ENCODE results near the gene PGAM1.

Gene PGAM1

DNA sequence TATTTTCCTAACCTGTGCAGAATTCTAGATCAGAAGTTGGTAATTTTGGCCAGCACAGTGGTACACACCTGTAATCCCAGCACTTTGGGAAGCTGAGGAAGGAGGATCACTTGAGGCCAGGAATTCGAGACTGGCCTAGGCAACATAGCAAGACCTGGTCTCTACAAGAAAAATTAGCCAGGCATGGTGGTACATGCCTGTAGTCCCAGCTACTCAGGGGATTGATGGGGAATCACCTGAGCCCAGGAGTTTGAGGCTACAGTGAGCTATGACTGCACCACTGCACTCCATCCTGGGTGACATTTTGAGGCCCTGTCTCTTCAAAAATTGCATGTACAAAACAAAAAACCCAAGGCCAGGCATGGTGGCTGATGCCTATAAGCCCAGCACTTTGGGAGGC, 8.6 kb downstream of the PGAM1 start:
- Histone ChIP-seq H3K36me3 (ENCODE audit: control insufficient read depth, insufficient read depth, low read length) (peaks cover 27% of the 10 kb centered on the region; the same call in 1 of the 2 replicates), H3K4me1 (ENCODE audit: control insufficient read depth, insufficient read depth, low read length) (no peaks in the 10 kb centered on the region), H3K9me3 (ENCODE audit: control insufficient read depth, insufficient read depth, low read length) (no peaks in the 10 kb centered on the region), H3K27ac (ENCODE audit: low read length) (no peak overlapping the region), H3K4me3 (ENCODE audit: low read length) (no peak overlapping the region), H3K27me3 (ENCODE audit: control insufficient read depth, insufficient read depth, low read length) (no peaks in the 10 kb centered on the region)
- no CpG with 5 or more reads among the region's 1 CpG for WGBS (ENCODE audit: insufficient coverage, insufficient read length)
- DNase-seq (ENCODE audit: low read depth, low spot score), result no peak

DNA sequence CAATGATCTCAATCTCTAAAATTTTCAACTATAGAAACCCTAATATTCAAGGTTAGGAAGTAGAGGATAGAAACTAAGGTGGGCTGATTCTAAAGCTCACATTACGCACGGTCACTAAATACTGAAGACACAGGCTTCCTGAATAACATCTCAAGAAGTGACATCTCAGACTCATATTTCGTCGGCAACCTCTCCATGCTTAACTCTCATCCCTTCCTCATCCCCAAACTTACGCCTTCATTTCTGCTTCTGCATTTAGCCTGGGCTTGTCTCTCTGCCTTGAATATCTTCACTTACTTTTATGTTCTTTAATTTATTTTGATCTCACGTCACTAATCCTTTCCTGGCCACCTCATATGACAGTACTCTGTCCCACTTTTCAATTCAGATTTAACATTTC, 9.2 kb downstream of the PGAM1 start:
- no peaks in the 10 kb centered on the region for H3K4me1 ChIP-seq (ENCODE audit: control insufficient read depth, insufficient read depth, low read length)
- no peak overlapping the region for H3K4me3 ChIP-seq (ENCODE audit: low read length)
- H3K27ac ChIP-seq (ENCODE audit: low read length), result no peak overlapping the region
- H3K27me3 ChIP-seq (ENCODE audit: control insufficient read depth, insufficient read depth, low read length), result no peaks in the 10 kb centered on the region
- H3K9me3 ChIP-seq (ENCODE audit: control insufficient read depth, insufficient read depth, low read length), result no peaks in the 10 kb centered on the region
- no peak for DNase-seq (ENCODE audit: low read depth, low spot score)
- H3K36me3 ChIP-seq (ENCODE audit: control insufficient read depth, insufficient read depth, low read length), result peaks cover 27% of the 10 kb centered on the region; the same call in 1 of the 2 replicates
- 100% methylated on average over 3 of the region's 6 CpGs for WGBS (ENCODE audit: insufficient coverage, insufficient read length)

DNA sequence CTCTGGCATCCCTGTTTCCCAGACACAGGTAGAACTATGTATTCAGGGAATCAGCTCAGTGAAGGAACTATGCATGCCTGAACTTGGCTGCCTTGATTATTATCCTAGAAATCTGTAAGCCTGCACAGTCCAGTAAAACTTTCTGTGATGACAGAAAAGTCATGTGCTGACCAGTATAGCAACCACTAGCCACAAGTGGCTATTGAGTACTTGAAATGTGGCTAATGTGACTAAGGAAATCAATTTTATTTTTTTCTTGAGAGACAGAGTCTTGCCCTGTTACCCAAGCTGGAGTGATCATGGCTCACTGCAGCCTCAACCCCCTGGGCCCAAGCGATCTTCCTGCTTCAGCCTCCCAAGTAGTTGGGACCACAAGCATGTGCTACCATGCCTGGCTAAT, 16.3 kb downstream of the PGAM1 start:
- Histone ChIP-seq H3K36me3 (ENCODE audit: control insufficient read depth, insufficient read depth, low read length) (peaks cover 4% of the 10 kb centered on the region; the same call in 1 of the 2 replicates), H3K4me3 (ENCODE audit: low read length) (no peak overlapping the region), H3K27me3 (ENCODE audit: control insufficient read depth, insufficient read depth, low read length) (no peaks in the 10 kb centered on the region), H3K4me1 (ENCODE audit: control insufficient read depth, insufficient read depth, low read length) (no peaks in the 10 kb centered on the region), H3K27ac (ENCODE audit: low read length) (no peak overlapping the region), H3K9me3 (ENCODE audit: control insufficient read depth, insufficient read depth, low read length) (no peaks in the 10 kb centered on the region)
- WGBS (ENCODE audit: insufficient coverage, insufficient read length), result no CpG with 5 or more reads among the region's 1 CpG
- DNase-seq (ENCODE audit: low read depth, low spot score), result no peak

DNA sequence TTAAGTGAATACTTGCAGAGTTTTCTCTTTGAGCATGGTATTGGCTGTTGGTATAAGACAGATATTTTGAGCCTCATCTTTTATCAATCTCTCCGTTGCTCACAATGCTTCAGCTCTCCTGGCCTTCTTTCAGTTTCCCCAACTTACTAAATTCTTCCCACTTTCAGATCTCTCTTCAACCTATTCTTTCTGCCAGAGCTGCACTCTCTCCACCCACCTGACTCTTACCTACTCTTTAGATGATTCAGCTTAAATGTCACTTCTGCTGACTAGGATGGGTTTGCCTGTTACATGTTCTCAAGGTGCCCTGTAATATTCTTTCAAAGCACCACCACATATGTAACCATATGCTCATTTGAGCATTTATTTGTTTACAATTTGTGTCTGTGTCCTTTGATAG, 18.2 kb downstream of the PGAM1 start:
- H3K4me1 ChIP-seq (ENCODE audit: control insufficient read depth, insufficient read depth, low read length), result no peaks in the 10 kb centered on the region
- no peaks in the 10 kb centered on the region for H3K9me3 ChIP-seq (ENCODE audit: control insufficient read depth, insufficient read depth, low read length)
- H3K27me3 ChIP-seq (ENCODE audit: control insufficient read depth, insufficient read depth, low read length), result no peaks in the 10 kb centered on the region
- WGBS (ENCODE audit: insufficient coverage, insufficient read length), result no CpG with 5 or more reads among the region's 1 CpG
- no peak for DNase-seq (ENCODE audit: low read depth, low spot score)
- no peaks in the 10 kb centered on the region; the same call in 1 of the 2 replicates for H3K36me3 ChIP-seq (ENCODE audit: control insufficient read depth, insufficient read depth, low read length)
- no peak overlapping the region for H3K27ac ChIP-seq (ENCODE audit: low read length)
- H3K4me3 ChIP-seq (ENCODE audit: low read length), result no peak overlapping the region

DNA sequence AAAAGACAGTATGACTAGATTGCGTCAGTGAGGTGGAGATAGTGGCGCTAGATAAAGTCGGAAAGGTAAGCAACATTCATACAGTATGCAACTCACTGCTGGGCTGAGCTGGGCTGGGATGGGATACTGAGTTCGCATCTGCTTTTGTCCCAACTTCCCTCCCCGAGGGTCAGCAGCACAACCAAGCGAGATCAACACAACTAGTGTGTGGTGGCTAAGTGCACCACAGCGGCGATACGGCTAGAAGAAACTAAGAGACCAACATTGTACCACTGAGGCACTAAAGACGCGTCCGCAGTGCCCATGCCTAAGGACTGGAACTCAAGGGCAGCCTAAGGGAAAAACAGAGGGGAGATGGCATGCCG, 19.3 kb downstream of the PGAM1 start:
- Histone ChIP-seq H3K36me3 (ENCODE audit: control insufficient read depth, insufficient read depth, low read length) (no peaks in the 10 kb centered on the region), H3K27ac (ENCODE audit: low read length) (no peak overlapping the region), H3K9me3 (ENCODE audit: control insufficient read depth, insufficient read depth, low read length) (no peaks in the 10 kb centered on the region), H3K4me3 (ENCODE audit: low read length) (peak overlapping the region; percentile 73), H3K4me1 (ENCODE audit: control insufficient read depth, insufficient read depth, low read length) (no peaks in the 10 kb centered on the region), H3K27me3 (ENCODE audit: control insufficient read depth, insufficient read depth, low read length) (no peaks in the 10 kb centered on the region)
- DNase-seq (ENCODE audit: low read depth, low spot score), result no peak
- WGBS (ENCODE audit: insufficient coverage, insufficient read length), result no CpG with 5 or more reads among the region's 13 CpGs

DNA sequence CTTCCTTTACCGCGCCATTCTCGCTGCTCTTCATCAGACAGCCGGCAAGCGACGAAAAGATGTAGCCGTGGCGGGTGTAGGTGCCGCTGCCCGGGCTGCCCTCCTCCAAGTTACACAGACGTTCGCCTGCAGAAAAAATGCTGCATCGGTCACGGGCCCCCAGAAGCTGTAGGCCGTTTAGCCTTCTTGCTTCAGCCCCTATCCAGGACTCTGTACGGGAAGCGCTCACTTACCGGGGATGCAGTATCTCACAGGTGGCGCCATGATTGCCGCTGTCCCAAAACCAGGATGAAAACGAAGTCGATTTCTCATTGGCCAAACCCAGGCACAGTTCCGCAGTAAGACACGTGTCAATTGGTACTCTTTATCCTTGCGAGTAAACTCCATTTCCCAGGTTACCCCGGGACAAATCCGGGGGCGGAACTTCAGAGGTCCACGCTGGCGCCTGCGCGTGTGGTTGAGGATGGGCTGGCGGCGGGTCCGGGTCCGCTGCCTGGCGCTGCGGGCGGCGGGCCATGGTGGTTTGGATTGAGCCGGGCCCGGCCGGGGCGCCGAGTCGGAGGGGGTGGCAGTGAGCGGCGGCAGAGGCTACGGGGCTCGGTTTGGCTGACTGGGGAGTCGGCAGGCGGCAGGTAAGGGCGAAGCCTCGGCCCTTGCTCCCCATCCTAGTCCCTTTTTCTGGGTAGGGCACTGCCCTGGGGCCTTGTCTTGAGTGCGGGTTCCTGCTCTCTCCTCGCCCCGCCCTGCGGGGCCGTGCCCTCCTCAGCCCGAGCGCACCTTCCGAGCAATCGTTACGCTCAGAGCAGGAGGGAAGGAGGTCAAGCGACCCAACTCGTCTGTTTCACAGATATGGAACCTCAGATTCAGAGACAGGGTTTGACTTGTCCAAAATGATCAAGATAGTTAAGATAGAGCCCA, 20.0 kb downstream of the PGAM1 start, which contains the start of the genes EXOSC1 and ZDHHC16:
Gene EXOSC1 (minus strand): TSS at position 285 of the 918 bp plus-strand sequence. CDS start 21 bp downstream, at position 264.
Gene ZDHHC16 (plus strand): TSS at position 454 of the 918 bp plus-strand sequence. CDS start 5,501 bp downstream, outside the sequence.
- Histone ChIP-seq H3K9me3 (ENCODE audit: control insufficient read depth, insufficient read depth, low read length) (no peaks in the 10 kb centered on the region), H3K4me1 (ENCODE audit: control insufficient read depth, insufficient read depth, low read length) (no peaks in the 10 kb centered on the region), H3K4me3 (ENCODE audit: low read length) (peak within 1 kb of the TSS; percentile 73), H3K36me3 (ENCODE audit: control insufficient read depth, insufficient read depth, low read length) (no peaks in the 10 kb centered on the region), H3K27ac (ENCODE audit: low read length) (no peak within 1 kb of the TSS), H3K27me3 (ENCODE audit: control insufficient read depth, insufficient read depth, low read length) (no peaks in the 10 kb centered on the region)
- WGBS (ENCODE audit: insufficient coverage, insufficient read length), result no CpG with 5 or more reads among the region's 66 CpGs
- peak; percentile 89 for DNase-seq (ENCODE audit: low read depth, low spot score)

DNA sequence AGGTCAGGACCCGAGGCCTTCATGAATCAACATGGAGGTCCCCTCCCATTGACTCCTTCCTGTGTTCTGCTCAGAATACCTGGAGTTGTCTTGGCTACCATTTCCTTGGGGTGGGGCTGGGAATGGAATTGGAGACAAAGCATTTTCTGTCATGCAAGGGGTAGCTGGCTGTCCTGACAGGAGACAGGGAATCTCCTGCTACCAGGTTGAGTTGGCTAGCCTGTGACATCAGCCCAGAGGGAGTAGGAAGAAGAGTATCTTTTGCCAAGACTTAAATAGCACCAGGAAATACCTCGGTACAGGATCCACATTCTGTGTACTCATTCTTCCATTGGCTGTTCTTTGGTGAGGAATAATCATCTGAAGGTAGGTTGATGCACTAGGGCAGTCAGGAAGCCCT, 24.8 kb downstream of the PGAM1 start:
- Histone ChIP-seq H3K9me3 (ENCODE audit: control insufficient read depth, insufficient read depth, low read length) (no peaks in the 10 kb centered on the region), H3K27ac (ENCODE audit: low read length) (no peak overlapping the region), H3K4me3 (ENCODE audit: low read length) (no peak overlapping the region), H3K27me3 (ENCODE audit: control insufficient read depth, insufficient read depth, low read length) (no peaks in the 10 kb centered on the region), H3K4me1 (ENCODE audit: control insufficient read depth, insufficient read depth, low read length) (no peaks in the 10 kb centered on the region), H3K36me3 (ENCODE audit: control insufficient read depth, insufficient read depth, low read length) (peaks cover 7% of the 10 kb centered on the region; the same call in 1 of the 2 replicates)
- no CpG with 5 or more reads among the region's 2 CpGs for whole genome bisulfite sequencing (ENCODE audit: insufficient coverage, insufficient read length)
- no peak for DNase-seq (ENCODE audit: low read depth, low spot score)

DNA sequence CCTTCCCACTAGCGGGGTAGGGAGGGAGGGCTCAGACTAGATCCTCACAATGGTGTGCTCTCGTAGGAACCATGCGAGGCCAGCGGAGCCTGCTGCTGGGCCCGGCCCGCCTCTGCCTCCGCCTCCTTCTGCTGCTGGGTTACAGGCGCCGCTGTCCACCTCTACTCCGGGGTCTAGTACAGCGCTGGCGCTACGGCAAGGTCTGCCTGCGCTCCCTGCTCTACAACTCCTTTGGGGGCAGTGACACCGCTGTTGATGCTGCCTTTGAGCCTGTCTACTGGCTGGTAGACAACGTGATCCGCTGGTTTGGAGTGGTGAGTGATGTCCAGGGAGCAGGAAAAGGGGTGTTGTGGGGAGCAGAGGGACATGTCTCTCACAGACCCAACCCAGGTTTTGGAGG, 25.6 kb downstream of the PGAM1 start:
- Histone ChIP-seq H3K27ac (ENCODE audit: low read length) (no peak overlapping the region), H3K4me3 (ENCODE audit: low read length) (no peak overlapping the region), H3K4me1 (ENCODE audit: control insufficient read depth, insufficient read depth, low read length) (no peaks in the 10 kb centered on the region), H3K27me3 (ENCODE audit: control insufficient read depth, insufficient read depth, low read length) (no peaks in the 10 kb centered on the region), H3K36me3 (ENCODE audit: control insufficient read depth, insufficient read depth, low read length) (peaks cover 8% of the 10 kb centered on the region; the same call in 1 of the 2 replicates), H3K9me3 (ENCODE audit: control insufficient read depth, insufficient read depth, low read length) (no peaks in the 10 kb centered on the region)
- WGBS (ENCODE audit: insufficient coverage, insufficient read length), result no CpG with 5 or more reads among the region's 17 CpGs
- DNase-seq (ENCODE audit: low read depth, low spot score), result no peak

DNA sequence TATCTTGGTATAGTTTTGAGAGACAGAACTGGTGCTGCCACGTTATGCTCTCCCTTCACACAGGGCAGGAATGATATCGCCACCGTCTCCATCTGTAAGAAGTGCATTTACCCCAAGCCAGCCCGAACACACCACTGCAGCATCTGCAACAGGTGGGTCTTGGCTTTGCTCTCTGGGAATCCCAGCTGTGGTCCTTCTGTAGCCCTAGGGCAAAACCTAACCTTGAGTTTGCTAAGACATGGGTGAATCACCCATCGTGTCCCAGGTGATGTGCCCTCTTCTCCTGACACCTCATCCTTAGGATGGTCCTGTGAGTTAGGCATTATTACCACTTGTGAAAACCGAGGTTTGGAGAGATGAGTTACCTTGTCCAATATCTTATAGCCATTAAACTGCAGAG, 26.4 kb downstream of the PGAM1 start:
- peaks cover 8% of the 10 kb centered on the region; the same call in 1 of the 2 replicates for H3K36me3 ChIP-seq (ENCODE audit: control insufficient read depth, insufficient read depth, low read length)
- WGBS (ENCODE audit: insufficient coverage, insufficient read length), result no CpG with 5 or more reads among the region's 6 CpGs

DNA sequence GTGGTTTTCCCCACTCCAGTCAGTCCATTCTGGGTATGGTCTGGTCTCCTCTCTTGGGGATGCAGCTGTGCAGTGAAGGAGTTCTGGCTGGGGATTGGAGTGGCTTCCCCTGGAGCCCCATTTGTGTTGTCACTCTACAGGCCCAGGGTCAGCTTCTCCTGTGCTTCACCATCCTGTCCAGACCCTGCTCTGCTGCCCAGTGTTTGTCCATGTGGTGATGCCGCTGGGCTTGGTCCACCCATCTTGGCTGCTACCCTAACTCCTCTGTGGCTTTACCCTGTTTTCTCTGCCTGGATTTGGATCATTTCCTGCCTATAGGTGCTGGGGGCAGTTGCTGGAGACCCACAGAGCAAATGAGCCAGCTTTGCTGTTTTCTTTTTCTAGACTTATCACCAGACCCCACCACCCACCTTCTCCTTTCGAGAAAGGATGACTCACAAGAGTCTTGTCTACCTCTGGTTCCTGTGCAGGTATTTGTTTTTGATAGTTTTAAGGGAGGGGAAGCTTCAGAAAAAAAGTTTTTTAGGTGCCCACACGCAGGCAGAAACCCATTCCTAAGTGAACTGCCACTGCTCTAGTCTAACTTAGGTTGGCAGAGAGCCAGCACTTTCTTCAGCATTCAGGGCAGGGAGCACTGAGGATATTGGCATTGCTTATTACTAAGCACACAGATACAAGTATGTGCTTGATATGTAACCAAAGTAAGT, 28.5 kb downstream of the PGAM1 start:
- Histone ChIP-seq H3K9me3 (ENCODE audit: control insufficient read depth, insufficient read depth, low read length) (no peaks in the 10 kb centered on the region), H3K4me3 (ENCODE audit: low read length) (no peak overlapping the region), H3K36me3 (ENCODE audit: control insufficient read depth, insufficient read depth, low read length) (peaks cover 20% of the 10 kb centered on the region; the same call in 1 of the 2 replicates), H3K27ac (ENCODE audit: low read length) (no peak overlapping the region), H3K4me1 (ENCODE audit: control insufficient read depth, insufficient read depth, low read length) (no peaks in the 10 kb centered on the region), H3K27me3 (ENCODE audit: control insufficient read depth, insufficient read depth, low read length) (no peaks in the 10 kb centered on the region)
- WGBS (ENCODE audit: insufficient coverage, insufficient read length), result no CpG with 5 or more reads among the region's 3 CpGs
- no peak for DNase-seq (ENCODE audit: low read depth, low spot score)

More for the DNA sequence above, 26.4 kb downstream of the PGAM1 start:
- Histone ChIP-seq H3K9me3 (ENCODE audit: control insufficient read depth, insufficient read depth, low read length) (no peaks in the 10 kb centered on the region), H3K4me1 (ENCODE audit: control insufficient read depth, insufficient read depth, low read length) (no peaks in the 10 kb centered on the region), H3K4me3 (ENCODE audit: low read length) (no peak overlapping the region), H3K27me3 (ENCODE audit: control insufficient read depth, insufficient read depth, low read length) (no peaks in the 10 kb centered on the region), H3K27ac (ENCODE audit: low read length) (no peak overlapping the region)
- DNase-seq (ENCODE audit: low read depth, low spot score), result no peak

Data from iPS DF 6.9 (cell line).